ENCODE data around the gene SPATA2L.

- no peak for TF ChIP-seq CTCF (IDR thresholded peaks at IDR 0.05)
- TF ChIP-seq POLR2A (IDR thresholded peaks at IDR 0.05): no peak
Measured at GRCh38 chr16:89689142-89689541, 12.4 kb downstream of the SPATA2L start.
